VCaP (cell line): Measurements from ENCODE around the gene RPTOR.

Source experiments
- H3K27ac ChIP-seq: fragments of 450-650 bp; 2 replicates; pipeline ENCODE4 v1.5.1; 2017
- TF ChIP-seq, protein P1 (sequence below): fragments of 450-650 bp; conservative IDR thresholded peaks from 2 replicates; pipeline ENCODE4 v1.5.1; 2017; ENCODE audit warnings: mild to moderate bottlenecking, moderate library complexity

Gene RPTOR

DNA sequence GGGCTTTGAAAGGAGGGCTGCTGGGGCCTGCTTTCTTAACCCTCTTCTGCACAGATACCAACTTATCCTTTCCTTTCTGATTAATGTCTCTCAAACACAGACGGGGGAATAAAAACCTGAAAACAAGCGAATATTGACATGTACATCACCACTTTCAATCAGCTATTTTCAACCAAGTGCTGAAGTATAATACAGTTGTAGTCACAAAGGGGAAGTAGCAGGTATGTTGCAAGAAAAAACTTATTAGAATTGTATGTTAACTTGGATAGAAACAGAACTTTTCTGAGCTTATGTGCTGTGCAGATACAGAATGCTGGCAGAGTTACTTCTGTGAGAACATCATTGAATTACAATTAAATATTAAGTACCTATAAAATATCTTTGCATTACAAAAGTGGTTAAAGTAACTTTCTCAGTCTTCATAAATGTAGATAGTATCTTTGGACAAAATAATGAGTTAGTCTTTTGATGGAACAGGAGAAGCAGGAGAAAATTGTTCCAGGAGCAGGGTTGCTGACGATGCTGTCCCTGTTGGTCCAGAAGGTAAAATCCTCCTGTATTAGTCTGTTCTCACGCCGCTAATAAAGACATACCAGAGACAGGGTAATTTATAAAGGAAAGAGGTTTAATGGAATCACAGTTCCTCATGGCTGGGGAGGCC lies 59.5 kb downstream of the RPTOR start:
- H3K27ac ChIP-seq, result no peak overlapping the region

DNA sequence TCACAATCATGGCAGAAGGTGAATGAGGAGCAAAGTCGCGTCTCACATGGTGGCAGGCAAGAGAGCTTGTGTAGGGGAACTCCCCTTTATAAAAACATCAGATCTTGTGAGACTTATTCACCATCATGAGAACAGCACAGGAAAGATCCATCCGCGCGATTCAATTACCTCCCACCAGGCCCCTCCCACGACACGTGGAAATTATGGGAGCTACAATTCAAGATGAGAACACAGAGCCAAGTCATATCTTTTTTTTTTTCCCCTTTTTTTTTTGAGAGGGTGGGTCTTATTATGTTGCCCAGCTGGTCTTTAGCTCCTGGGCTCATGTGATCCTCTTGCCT lies 60.0 kb downstream of the RPTOR start:
- TF ChIP-seq, protein P1, sequence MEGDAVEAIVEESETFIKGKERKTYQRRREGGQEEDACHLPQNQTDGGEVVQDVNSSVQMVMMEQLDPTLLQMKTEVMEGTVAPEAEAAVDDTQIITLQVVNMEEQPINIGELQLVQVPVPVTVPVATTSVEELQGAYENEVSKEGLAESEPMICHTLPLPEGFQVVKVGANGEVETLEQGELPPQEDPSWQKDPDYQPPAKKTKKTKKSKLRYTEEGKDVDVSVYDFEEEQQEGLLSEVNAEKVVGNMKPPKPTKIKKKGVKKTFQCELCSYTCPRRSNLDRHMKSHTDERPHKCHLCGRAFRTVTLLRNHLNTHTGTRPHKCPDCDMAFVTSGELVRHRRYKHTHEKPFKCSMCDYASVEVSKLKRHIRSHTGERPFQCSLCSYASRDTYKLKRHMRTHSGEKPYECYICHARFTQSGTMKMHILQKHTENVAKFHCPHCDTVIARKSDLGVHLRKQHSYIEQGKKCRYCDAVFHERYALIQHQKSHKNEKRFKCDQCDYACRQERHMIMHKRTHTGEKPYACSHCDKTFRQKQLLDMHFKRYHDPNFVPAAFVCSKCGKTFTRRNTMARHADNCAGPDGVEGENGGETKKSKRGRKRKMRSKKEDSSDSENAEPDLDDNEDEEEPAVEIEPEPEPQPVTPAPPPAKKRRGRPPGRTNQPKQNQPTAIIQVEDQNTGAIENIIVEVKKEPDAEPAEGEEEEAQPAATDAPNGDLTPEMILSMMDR, result no peak
- H3K27ac ChIP-seq, result no peak overlapping the region

More for the DNA sequence above, 59.5 kb downstream of the RPTOR start:
- TF ChIP-seq, protein P1, result no peak

- H3K27ac ChIP-seq, result no peak overlapping the region
- TF ChIP-seq, protein P1, result no peak
Measured at GRCh38 chr17:80605326-80606066, 60.9 kb downstream of the RPTOR start.

DNA sequence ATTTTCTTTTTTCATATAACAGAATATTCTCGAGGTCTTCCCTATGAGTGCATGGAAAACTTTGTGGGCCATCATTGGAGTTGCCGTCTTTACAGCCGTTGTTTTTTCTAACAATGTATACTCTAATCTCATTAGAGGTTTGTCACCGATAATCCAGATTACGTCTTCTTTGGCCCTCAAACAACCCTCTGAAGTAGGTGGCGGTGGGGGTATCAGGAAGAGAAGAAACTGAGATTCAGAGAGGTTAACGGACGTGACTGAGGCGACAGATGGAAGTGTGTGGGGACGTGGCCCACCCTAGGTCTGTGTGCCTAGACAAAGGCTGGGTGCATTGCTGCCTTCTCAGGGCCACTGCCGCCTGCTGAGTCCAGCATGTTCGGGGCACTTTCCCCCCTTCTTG lies 63.7 kb downstream of the RPTOR start:
- TF ChIP-seq, protein P1, result no peak
- H3K27ac ChIP-seq, result no peak overlapping the region

DNA sequence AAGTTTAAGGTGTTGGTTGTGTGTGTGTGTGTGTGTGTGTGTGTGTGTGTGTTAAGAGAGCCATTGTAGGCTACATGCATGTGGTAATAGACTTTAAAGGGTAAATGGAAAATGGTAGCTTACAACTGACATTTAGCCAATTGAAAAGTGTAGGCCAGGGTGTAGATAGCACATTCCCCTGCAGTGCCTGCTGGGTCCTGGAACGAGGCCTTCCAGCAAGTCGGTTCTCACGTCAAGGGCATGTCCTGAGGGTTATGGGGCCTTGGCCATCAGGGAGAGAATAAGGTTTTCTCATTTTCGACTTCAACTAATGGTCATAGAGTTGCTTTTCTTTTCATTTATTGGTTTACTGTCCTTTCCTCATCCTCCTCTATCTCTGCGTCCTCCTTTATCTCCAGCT lies 65.1 kb downstream of the RPTOR start:
- TF ChIP-seq, protein P1, result no peak
- H3K27ac ChIP-seq, result no peak overlapping the region

GRCh38 chr17:80611816-80612215 lies 67.2 kb downstream of the RPTOR start:
- TF ChIP-seq, protein P1, result no peak
- no peak overlapping the region for H3K27ac ChIP-seq

DNA sequence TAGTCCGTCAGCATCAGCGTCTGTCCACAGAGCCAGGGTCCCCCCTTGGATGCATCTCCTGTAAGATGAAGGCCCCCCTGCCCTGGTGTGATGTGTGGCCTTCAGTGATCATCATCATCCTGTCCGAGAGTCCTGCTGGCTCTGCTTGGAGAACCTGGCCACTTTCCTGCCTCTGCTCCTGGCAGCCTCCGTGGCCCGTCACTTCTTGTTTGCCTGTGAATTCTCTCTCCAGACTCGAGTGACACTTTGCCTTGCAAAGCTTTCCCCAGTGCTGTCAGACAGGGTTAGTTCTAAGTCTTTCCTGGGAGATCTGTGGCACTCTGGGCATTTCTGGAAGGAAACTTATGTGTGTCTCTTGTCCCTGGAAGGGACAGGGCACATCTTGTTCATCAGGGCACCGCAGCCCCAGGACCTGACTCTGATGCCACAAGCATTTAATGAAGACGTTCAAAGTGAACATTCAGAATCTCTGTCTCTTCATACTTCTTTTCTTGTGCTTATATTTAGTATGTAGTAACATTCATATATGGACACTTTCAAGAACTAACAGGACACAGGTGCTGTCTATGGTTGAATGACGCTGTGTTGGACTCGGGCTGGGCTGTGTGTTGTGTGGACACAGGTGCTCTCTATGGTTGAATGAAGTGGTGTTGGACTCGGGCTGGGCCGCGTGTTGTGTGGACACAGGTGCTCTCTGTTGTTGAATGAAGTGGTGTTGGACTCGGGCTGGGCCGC lies 68.5 kb downstream of the RPTOR start:
- TF ChIP-seq, protein P1, result no peak
- H3K27ac ChIP-seq, result no peak overlapping the region
